B cell (primary cell): ENCODE measurements around the gene HLA-A. TPM values are rescaled to one million over a fixed set of nuclear protein-coding genes. Genes with fewer than 3 reads are reported as not detected.

Source experiments
- ATAC-seq: fragments of 200-7000 bp; cut with Tn5 transposase; one replicate; pipeline ENCODE4 v1.10.0; 2021; ENCODE audit warnings: low read depth, mild to moderate bottlenecking, moderate number of reproducible peaks, moderate library complexity
- CTCF ChIA-PET: fragments of 350-600 bp; sonication (Branson Sonifier 250); formaldehyde crosslinking; loops from one replicate; lab custom pipeline; 2021; ENCODE audit warnings: antibody characterized with exemption, inconsistent platforms; lab: Charles Lee
- POLR2A ChIA-PET: fragments of 350-600 bp; sonication (Branson Sonifier 250); formaldehyde crosslinking; loops from one replicate; lab custom pipeline; 2021; ENCODE audit warnings: antibody characterized with exemption; lab: Charles Lee
- DNase-seq: peaks from one replicate; pipeline ENCODE4 v3.0.0; 2013
- H2AFZ ChIP-seq: 2 replicates; pipeline ENCODE4 v1.6.1; 2012; ENCODE audit warnings: mild to moderate bottlenecking, low read depth, low read length; ENCODE audit not compliant: insufficient read depth, poor library complexity, severe bottlenecking
- H3K27ac ChIP-seq, 2 donors: 1 replicate in 1 of 2; 2 replicates in 1 of 2; pipeline ENCODE4 v1.5.1; 2012 to 2013; ENCODE audit warnings: low read length in 2 of 2, mild to moderate bottlenecking in 2 of 2, moderate library complexity in 1 of 2
- H3K27me3 ChIP-seq, 4 experiments: fragments of 200-600 bp in 1 of 4; sonication (generic) in 1 of 4; replicated peaks in 1 of 4; 1 replicate in 2 of 4; 2 replicates in 2 of 4; pipeline versions ENCODE4 v1.6.1 to v1.7.0; 2013 to 2016; ENCODE audit warnings: low read length in 3 of 4, mild to moderate bottlenecking in 2 of 4, mixed read lengths in 1 of 4, moderate library complexity in 1 of 4; ENCODE audit not compliant: insufficient read depth in 4 of 4, control insufficient read depth in 3 of 4; ENCODE audit errors: control extremely low read depth in 1 of 4
- H3K36me3 ChIP-seq, 2 experiments: replicated peaks in 1 of 2; 1 replicate in 1 of 2; 2 replicates in 1 of 2; pipeline versions ENCODE4 v1.6.1 to v1.7.1; 2013; ENCODE audit warnings: low read length in 1 of 2; ENCODE audit not compliant: insufficient read depth in 2 of 2, control insufficient read depth in 1 of 2; ENCODE audit errors: control extremely low read depth in 1 of 2, extremely low read depth in 1 of 2
- H3K4me1 ChIP-seq, 2 donors: fragments of 200-600 bp in 1 of 2; sonication (generic) in 1 of 2; 1 replicate in 1 of 2; 2 replicates in 1 of 2; pipeline versions ENCODE4 v1.5.1 to v1.6.1; 2013 to 2017; ENCODE audit warnings: low read length in 2 of 2; ENCODE audit not compliant: control insufficient read depth in 2 of 2, insufficient read depth in 2 of 2
- H3K4me2 ChIP-seq: replicated peaks from 2 replicates; pipeline ENCODE3; 2012; ENCODE audit warnings: mild to moderate bottlenecking, low read depth, low read length; ENCODE audit not compliant: poor library complexity, severe bottlenecking
- H3K4me3 ChIP-seq, 5 experiments: fragments of 200-600 bp in 1 of 5; sonication (generic) in 1 of 5; 1 replicate in 3 of 5; 2 replicates in 2 of 5; pipeline versions ENCODE4 v1.5.1 to v1.7.0; 2011 to 2016; ENCODE audit warnings: low read length in 4 of 5, mild to moderate bottlenecking in 4 of 5, low read depth in 2 of 5, control low read depth in 1 of 5, moderate library complexity in 1 of 5; ENCODE audit not compliant: insufficient read depth in 1 of 5; ENCODE audit errors: control extremely low read depth in 1 of 5, extremely low read depth in 1 of 5
- H3K79me2 ChIP-seq: fragments of 200-600 bp; sonication (generic); one replicate; pipeline ENCODE4 v1.6.0; 2016; ENCODE audit warnings: low read length; ENCODE audit not compliant: control insufficient read depth, insufficient read depth
- H3K9ac ChIP-seq: fragments of 200-600 bp; sonication (generic); 2 replicates; pipeline ENCODE4 v1.6.1; 2017; ENCODE audit warnings: mild to moderate bottlenecking, low read length, moderate library complexity
- H3K9me3 ChIP-seq, 3 donors: one replicate each; pipeline versions ENCODE4 v1.6.1 to v1.7.1; 2013; ENCODE audit warnings: low read length in 2 of 3; ENCODE audit not compliant: control insufficient read depth in 2 of 3, insufficient read depth in 1 of 3; ENCODE audit errors: control extremely low read depth in 1 of 3
- H4K20me1 ChIP-seq: 2 replicates; pipeline ENCODE4 v1.6.0; 2012; ENCODE audit warnings: mild to moderate bottlenecking, low read length; ENCODE audit not compliant: insufficient read depth, control insufficient read depth, poor library complexity, severe bottlenecking
- H3K27ac Mint-ChIP-seq: one replicate; pipeline ENCODE4 v1.8.0; 2021; ENCODE audit warnings: mixed read lengths
- H3K27me3 Mint-ChIP-seq: one replicate; pipeline ENCODE4 v1.8.0; 2021; ENCODE audit warnings: mixed read lengths
- H3K4me1 Mint-ChIP-seq: one replicate; pipeline ENCODE4 v1.8.0; 2021; ENCODE audit warnings: mixed read lengths
- H3K4me3 Mint-ChIP-seq: one replicate; pipeline ENCODE4 v1.8.0; 2021; ENCODE audit warnings: mixed read lengths
- H3K9me3 Mint-ChIP-seq: one replicate; pipeline ENCODE4 v1.8.0; 2022; ENCODE audit warnings: mixed read lengths; ENCODE audit not compliant: insufficient read depth
- CTCF ChIP-seq: fragments of 200-600 bp; IDR thresholded peaks from one replicate; pipeline ENCODE4 v1.8.0; 2022; ENCODE audit warnings: antibody characterized with exemption, mild to moderate bottlenecking
- EZH2 ChIP-seq: IDR thresholded peaks from 2 replicates; pipeline ENCODE4 v1.6.1; 2012; ENCODE audit warnings: borderline replicate concordance, low read depth, mild to moderate bottlenecking, moderate library complexity, low read length; ENCODE audit not compliant: insufficient read depth, poor library complexity, severe bottlenecking
- WGBS: methylation state at CpG from one replicate; pipeline ENCODE4 v1.1.5; 2013; ENCODE audit warnings: missing lambda C conversion rate; ENCODE audit not compliant: insufficient coverage; 5-methylcytosine and 5-hydroxymethylcytosine counted together
- intact Hi-C: fragments of 100-400 bp; cut with micrococcal nuclease; formaldehyde crosslinking; loops from one replicate; pipeline ENCODE4 v1.10.0; 2022
- polyA plus RNA-seq: library from polyadenylated mRNA; depleted of rRNA; stranded (reverse); fragments of >200 nt; gene quantifications from 2 replicates; pipeline ENCODE4 v1.2.3, GENCODE V29; 2012
- total RNA-seq, 2 donors: library from RNA; stranded (reverse); fragments of 120-200 nt in 1 of 2; gene quantifications; 1 replicate in 1 of 2; 2 replicates in 1 of 2; pipeline versions ENCODE4 v1.2.3 to v1.2.4, GENCODE V29; 2013 to 2022

The HLA-A gene
- total and polyA plus RNA-seq, 2 donors (not counting 1 experiment from before 2014, with no cell fraction given) = 1,607 to 2,454 TPM

- DNase-seq (peak; percentile 25), ATAC-seq (no peak)
- Histone ChIP-seq H3K4me1 (peaks cover 25 to 30% of the 10 kb centered on the region in 2 donors), H3K9me3 (no peaks in the 10 kb centered on the region), H3K9ac (no peak overlapping the region), H3K4me3 (no peak overlapping the region), H3K79me2 (peaks cover 5% of the 10 kb centered on the region), H3K36me3 (no peaks in the 10 kb centered on the region), H3K27me3 (peaks cover 0 to 7% (median 0%) of the 10 kb centered on the region in 4 experiments), H3K27ac (no peak overlapping the region), H2AFZ (no peak overlapping the region), H3K4me2 (no peak overlapping the region), H4K20me1 (no peaks in the 10 kb centered on the region)
- TF ChIP-seq CTCF (no peak), EZH2 (no peak)
- Mint-ChIP-seq H3K27ac (peak overlapping the region; percentile 80), H3K27me3 (peaks cover 3% of the 10 kb centered on the region), H3K9me3 (no peaks in the 10 kb centered on the region), H3K4me1 (peaks cover 42% of the 10 kb centered on the region), H3K4me3 (peak overlapping the region; percentile 45)
- ChIA-PET POLR2A (interaction anchor here (0.7 to 0.9 kb wide), 2 partner anchors 79 to 443 kb away, joined by 3 read pairs; no protein-coding TSS in a partner anchor), CTCF (interaction anchor here (0.6 to 6.5 kb wide), 12 partner anchors 9 to 340 kb away, joined by 3 to 91 read pairs (median 4); no protein-coding TSS in a partner anchor)
- intact Hi-C loops = loop anchor here (1.0 to 5.0 kb wide), 3 partner anchors 40 to 119 kb away; no protein-coding TSS in a partner anchor
- WGBS = no CpG with 5 or more reads among the region's 4 CpGs
These were observed 25.2 kb downstream of the HLA-A start for GRCh38 chr6:29967379-29968010.

DNA sequence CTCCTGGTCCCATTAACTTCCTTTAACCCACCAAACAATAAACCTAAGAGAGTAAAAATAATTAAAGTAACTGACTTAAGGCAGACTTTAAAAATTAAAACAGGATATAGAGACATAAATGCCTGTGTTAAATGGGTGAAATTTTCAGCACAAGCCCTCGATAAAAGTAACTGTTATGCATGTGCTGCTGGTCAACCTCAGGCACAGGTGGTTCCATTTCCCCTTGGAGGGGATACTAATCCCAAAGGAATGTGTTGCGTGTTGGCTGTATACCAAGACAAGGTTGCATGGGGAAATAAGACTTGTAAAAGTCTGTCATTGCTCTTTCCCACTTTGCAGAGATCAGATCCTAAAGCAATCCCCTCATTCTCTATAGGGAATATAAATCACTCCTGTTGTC is 25.8 kb downstream of the HLA-A start:
- WGBS = 100% methylated on average over 2 of the region's 2 CpGs
- peaks cover 5% of the 10 kb centered on the region for H3K79me2 ChIP-seq
- ChIA-PET CTCF (interaction anchor here (0.6 to 6.5 kb wide), 9 partner anchors 8 to 340 kb away, joined by 3 to 91 read pairs (median 4); no protein-coding TSS in a partner anchor), POLR2A (interaction anchor here (0.7 kb wide), 1 partner anchor 442 kb away, joined by 3 read pairs; no protein-coding TSS in a partner anchor)
- Mint-ChIP-seq H3K27ac (no peak overlapping the region), H3K27me3 (peaks cover 6% of the 10 kb centered on the region), H3K4me1 (peaks cover 45% of the 10 kb centered on the region), H3K9me3 (no peaks in the 10 kb centered on the region), H3K4me3 (no peak overlapping the region)
- no peak for ATAC-seq
- H2AFZ ChIP-seq = no peak overlapping the region
- H3K27ac ChIP-seq = no peak overlapping the region
- H3K4me3 ChIP-seq = no peak overlapping the region
- H3K9me3 ChIP-seq = no peaks in the 10 kb centered on the region
- peaks cover 25 to 30% of the 10 kb centered on the region in 2 donors for H3K4me1 ChIP-seq
- DNase-seq = no peak
- H3K4me2 ChIP-seq = no peak overlapping the region
- intact Hi-C loops = loop anchor here (5.0 kb wide), 2 partner anchors 39 to 41 kb away; no protein-coding TSS in a partner anchor
- H4K20me1 ChIP-seq = no peaks in the 10 kb centered on the region
- TF ChIP-seq CTCF (no peak), EZH2 (no peak)
- no peak overlapping the region for H3K9ac ChIP-seq
- peaks cover 0 to 7% (median 0%) of the 10 kb centered on the region in 4 experiments for H3K27me3 ChIP-seq
- H3K36me3 ChIP-seq = no peaks in the 10 kb centered on the region
